GM12874 (cell line): ENCODE results near the gene NFATC3.

Experiments
- CTCF ChIP-seq: IDR thresholded peaks from 2 replicates; pipeline ENCODE4 v1.5.1; 2011; ENCODE audit warnings: low read depth, mild to moderate bottlenecking, control low read depth, low read length, moderate library complexity; ENCODE audit not compliant: insufficient read depth

The NFATC3 gene

GRCh38 chr16:68264128-68265077 lies 179.2 kb downstream of the NFATC3 start, which contains the start of gene SLC7A6:
SLC7A6 (plus strand) TSS chr16:68264526; CDS start chr16:68274727, 10,201 bp downstream.
- TF ChIP-seq CTCF: peak; percentile 82

- no peak for TF ChIP-seq CTCF
Observed at GRCh38 chr16:68265078-68265920, 180.1 kb downstream of the NFATC3 start.

- no peak for TF ChIP-seq CTCF
Observed at GRCh38 chr16:68267612-68268405, 182.6 kb downstream of the NFATC3 start.

- no peak for TF ChIP-seq CTCF
Observed at GRCh38 chr16:68269793-68270192, 184.6 kb downstream of the NFATC3 start.

- no peak for TF ChIP-seq CTCF
Observed at GRCh38 chr16:68270353-68270752, 185.2 kb downstream of the NFATC3 start.

GRCh38 chr16:68272507-68273209 lies 187.5 kb downstream of the NFATC3 start:
- no peak for TF ChIP-seq CTCF
